Ishikawa (cell line): ENCODE data around the gene COL20A1.

ENCODE experiments used
- CREB1 ChIP-seq: IDR thresholded peaks from 2 replicates; pipeline ENCODE4 v1.6.1; 2012; ENCODE audit warnings: low read depth
- FOXM1 ChIP-seq: IDR thresholded peaks from 2 replicates; pipeline ENCODE4 v1.6.1; 2012; ENCODE audit warnings: low read depth, borderline replicate concordance
- RAD21 ChIP-seq: IDR thresholded peaks from 2 replicates; pipeline ENCODE4 v1.6.1; 2012; ENCODE audit warnings: low read depth
- REST ChIP-seq: IDR thresholded peaks from 2 replicates; pipeline ENCODE4 v1.6.1; 2012; ENCODE audit warnings: low read depth, mild to moderate bottlenecking
- YY1 ChIP-seq: IDR thresholded peaks from 2 replicates; pipeline ENCODE4 v1.6.1; 2012; ENCODE audit warnings: low read depth
- TF ChIP-seq, protein P1 (sequence below): IDR thresholded peaks from 2 replicates; pipeline ENCODE4 v1.6.1; 2012

DNA sequence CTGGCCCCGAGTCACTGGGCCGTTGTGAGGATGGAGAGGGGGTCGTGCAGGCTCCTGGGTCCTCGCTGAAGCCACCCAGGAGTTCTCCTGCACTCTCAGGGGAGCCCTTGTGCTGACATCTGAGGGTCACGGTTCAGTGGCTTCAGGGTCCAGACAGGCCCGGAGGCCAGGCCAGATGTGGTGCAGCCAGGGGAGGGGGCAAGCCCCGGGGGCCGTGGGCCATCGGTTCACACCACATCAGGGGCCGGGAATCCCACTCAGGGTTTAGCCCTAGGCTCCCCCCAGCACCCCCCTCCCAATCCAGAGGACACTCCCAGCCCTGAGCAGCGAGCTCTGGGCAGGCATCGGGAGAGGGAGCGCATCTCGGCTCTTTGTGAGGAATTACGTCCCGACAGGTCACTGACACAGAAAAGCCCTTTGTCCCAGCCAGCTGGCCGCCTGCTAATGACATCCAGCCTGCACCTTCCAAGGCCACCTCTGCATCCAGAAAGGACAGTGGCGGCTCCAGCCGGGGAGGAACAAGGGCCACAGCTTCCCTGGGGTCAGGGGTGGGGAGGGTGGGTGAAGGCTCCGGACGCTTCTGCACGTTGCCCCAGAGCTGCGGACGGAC is 74.6 kb downstream of the COL20A1 start:
- no peak for TF ChIP-seq RAD21
- no peak for TF ChIP-seq FOXM1
- no peak for TF ChIP-seq YY1
- TF ChIP-seq, protein P1, sequence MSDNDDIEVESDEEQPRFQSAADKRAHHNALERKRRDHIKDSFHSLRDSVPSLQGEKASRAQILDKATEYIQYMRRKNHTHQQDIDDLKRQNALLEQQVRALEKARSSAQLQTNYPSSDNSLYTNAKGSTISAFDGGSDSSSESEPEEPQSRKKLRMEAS: no peak
- TF ChIP-seq REST: no peak
- no peak for TF ChIP-seq CREB1
